ENCODE data around the gene FAM50A.
A peak's percentile ranks its signal among the peaks of the same experiment; 100 is the strongest.
"Not testable (repeated sequence)": the region's sequence is repeated elsewhere in the genome, so short reads cannot be mapped to it uniquely, and the experiment has no call there.

The FAM50A gene

GRCh38 chrX:154443992-154444754 lies at the start of gene FAM50A:
TSS of gene FAM50A (plus strand) at chrX:154444141. CDS start at chrX:154444236, 95 bp downstream.
- no peak for DNase-seq

- not testable (repeated sequence) for DNase-seq
Observed at GRCh38 chrX:154396363-154396762, 47.6 kb upstream of the FAM50A start.

GRCh38 chrX:154396973-154397887 lies 46.7 kb upstream of the FAM50A start:
- peak; percentile 20 for DNase-seq

GRCh38 chrX:154397888-154398667 lies 45.9 kb upstream of the FAM50A start, which contains the start of gene RPL10:
TSS of gene RPL10 (plus strand) at chrX:154398377. CDS start at chrX:154398520, 143 bp downstream.
- peak; percentile 91 for DNase-seq

GRCh38 chrX:154398668-154399526 lies 45.0 kb upstream of the FAM50A start:
- DNase-seq, result peak; percentile 42

- DNase-seq, result no peak
Observed at GRCh38 chrX:154399527-154400368, 44.2 kb upstream of the FAM50A start.

- not testable (repeated sequence) for DNase-seq
Observed at GRCh38 chrX:154400369-154400817, 43.5 kb upstream of the FAM50A start.

GRCh38 chrX:154401045-154401799 lies 42.7 kb upstream of the FAM50A start:
- no peak for DNase-seq

GRCh38 chrX:154401918-154402621 lies 41.9 kb upstream of the FAM50A start:
- no peak for DNase-seq

GRCh38 chrX:154402622-154403127 lies 41.3 kb upstream of the FAM50A start:
- no peak for DNase-seq

GRCh38 chrX:154403192-154403591 lies 40.7 kb upstream of the FAM50A start:
- DNase-seq, result no peak

- no peak for DNase-seq
Observed at GRCh38 chrX:154403858-154404257, 40.1 kb upstream of the FAM50A start.

GRCh38 chrX:154404625-154405192 lies 39.2 kb upstream of the FAM50A start:
- no peak for DNase-seq

- DNase-seq, result no peak
Observed at GRCh38 chrX:154408659-154409221, 35.2 kb upstream of the FAM50A start.

- no peak for DNase-seq
Observed at GRCh38 chrX:154409222-154409871, 34.6 kb upstream of the FAM50A start, which contains the start of gene DNASE1L1. TSS of gene DNASE1L1 (minus strand) at chrX:154409254. CDS start at chrX:154405568, 3,686 bp downstream.

- DNase-seq, result no peak
Observed at GRCh38 chrX:154411981-154412340, 32.0 kb upstream of the FAM50A start.

GRCh38 chrX:154412468-154412867 lies 31.5 kb upstream of the FAM50A start:
- DNase-seq, result no peak

- DNase-seq, result no peak
Observed at GRCh38 chrX:154413142-154413541, 30.8 kb upstream of the FAM50A start.
